ENCODE data around the gene NDUFAF3. TPM values are rescaled to one million over a fixed set of nuclear protein-coding genes. Genes with fewer than 3 reads are reported as not detected.
A peak's percentile ranks its signal among the peaks of the same experiment; 100 is the strongest.

The NDUFAF3 gene
- polyA plus RNA-seq, 6 donors from 2014 or later: 124 to 177 (median 143) TPM

- Mint-ChIP-seq H3K4me1 (peaks cover 23 to 45% (median 38%) of the 10 kb centered on the region in 3 donors), H3K27ac (peak overlapping the region in 4 of 6 donors; percentile 82 to 96 (median 92)), H3K36me3 (no peaks in the 10 kb centered on the region), H3K9me3 (no peaks in the 10 kb centered on the region), H3K27me3 (no peaks in the 10 kb centered on the region), H3K4me3 (peak overlapping the region; percentile 89 to 94 (median 92))
- peak in 1 of 2 donors; percentile 15 for ATAC-seq (ENCODE audit: low read depth in 2 of 2)
- no peak for DNase-seq
Measured at GRCh38 chr3:48990636-48991469, 31.1 kb upstream of the NDUFAF3 start.

- Mint-ChIP-seq H3K9me3 (no peaks in the 10 kb centered on the region), H3K27me3 (no peaks in the 10 kb centered on the region), H3K4me1 (peaks cover 23 to 45% (median 38%) of the 10 kb centered on the region in 3 donors), H3K36me3 (no peaks in the 10 kb centered on the region), H3K4me3 (peak overlapping the region; percentile 54 to 94 (median 90)), H3K27ac (peak overlapping the region in 4 of 6 donors; percentile 12 to 86 (median 40))
- ATAC-seq (ENCODE audit: low read depth in 2 of 2) (no peak), DNase-seq (no peak)
Measured at GRCh38 chr3:48991851-48992545, 29.9 kb upstream of the NDUFAF3 start.

- no peak for ATAC-seq (ENCODE audit: low read depth in 2 of 2)
- no peak for DNase-seq
- no peak overlapping the region for H3K4me3 Mint-ChIP-seq
- no peaks in the 10 kb centered on the region for H3K36me3 Mint-ChIP-seq
- no peaks in the 10 kb centered on the region for H3K9me3 Mint-ChIP-seq
- H3K27me3 Mint-ChIP-seq: no peaks in the 10 kb centered on the region
- peaks cover 19 to 38% (median 32%) of the 10 kb centered on the region in 3 donors for H3K4me1 Mint-ChIP-seq
- H3K27ac Mint-ChIP-seq: peak overlapping the region in 2 of 6 donors; percentile 83 to 88
Measured at GRCh38 chr3:48993834-48994233, 28.1 kb upstream of the NDUFAF3 start.

- DNase-seq: no peak
- H3K36me3 Mint-ChIP-seq: no peaks in the 10 kb centered on the region
- H3K4me3 Mint-ChIP-seq: no peak overlapping the region
- no peak overlapping the region for H3K27ac Mint-ChIP-seq
- ATAC-seq (ENCODE audit: low read depth in 2 of 2): no peak
- H3K4me1 Mint-ChIP-seq: peaks cover 7 to 17% (median 12%) of the 10 kb centered on the region in 3 donors
- no peaks in the 10 kb centered on the region for H3K27me3 Mint-ChIP-seq
- no peaks in the 10 kb centered on the region for H3K9me3 Mint-ChIP-seq
Measured at GRCh38 chr3:48996640-48997039, 25.3 kb upstream of the NDUFAF3 start.

GRCh38 chr3:48997102-48997635 lies 24.8 kb upstream of the NDUFAF3 start:
- no peaks in the 10 kb centered on the region for H3K27me3 Mint-ChIP-seq
- no peak for ATAC-seq (ENCODE audit: low read depth in 2 of 2)
- no peaks in the 10 kb centered on the region for H3K36me3 Mint-ChIP-seq
- H3K4me1 Mint-ChIP-seq: peaks cover 7 to 12% (median 7%) of the 10 kb centered on the region in 3 donors
- H3K27ac Mint-ChIP-seq: no peak overlapping the region
- H3K9me3 Mint-ChIP-seq: no peaks in the 10 kb centered on the region
- H3K4me3 Mint-ChIP-seq: no peak overlapping the region
- no peak for DNase-seq

- Mint-ChIP-seq H3K36me3 (no peaks in the 10 kb centered on the region), H3K4me3 (no peak overlapping the region), H3K27me3 (no peaks in the 10 kb centered on the region), H3K27ac (peak overlapping the region in 2 of 6 donors; percentile 47 to 57), H3K9me3 (no peaks in the 10 kb centered on the region), H3K4me1 (peaks cover 7 to 12% (median 9%) of the 10 kb centered on the region in 3 donors)
- DNase-seq (no peak), ATAC-seq (ENCODE audit: low read depth in 2 of 2) (no peak)
Measured at GRCh38 chr3:48997714-48998637, 23.9 kb upstream of the NDUFAF3 start.

- Mint-ChIP-seq H3K27ac (peak overlapping the region in 4 of 6 donors; percentile 47 to 89 (median 62)), H3K27me3 (no peaks in the 10 kb centered on the region), H3K4me3 (no peak overlapping the region), H3K9me3 (no peaks in the 10 kb centered on the region), H3K4me1 (peaks cover 0 to 9% (median 6%) of the 10 kb centered on the region in 3 donors), H3K36me3 (no peaks in the 10 kb centered on the region)
- no peak for DNase-seq
- no peak for ATAC-seq (ENCODE audit: low read depth in 2 of 2)
Measured at GRCh38 chr3:48999085-48999858, 22.6 kb upstream of the NDUFAF3 start.

- no peaks in the 10 kb centered on the region for H3K36me3 Mint-ChIP-seq
- DNase-seq (no peak), ATAC-seq (ENCODE audit: low read depth in 2 of 2) (no peak)
- H3K27ac Mint-ChIP-seq: no peak overlapping the region
- H3K27me3 Mint-ChIP-seq: no peaks in the 10 kb centered on the region
- no peak overlapping the region for H3K4me3 Mint-ChIP-seq
- H3K9me3 Mint-ChIP-seq: no peaks in the 10 kb centered on the region
- peaks cover 0 to 9% (median under 1%) of the 10 kb centered on the region in 3 donors for H3K4me1 Mint-ChIP-seq
Measured at GRCh38 chr3:49001155-49001554, 20.8 kb upstream of the NDUFAF3 start.

- DNase-seq: no peak
- H3K27ac Mint-ChIP-seq: peak overlapping the region in 1 of 6 donors; percentile 38
- no peaks in the 10 kb centered on the region for H3K9me3 Mint-ChIP-seq
- peaks cover 27 to 33% (median 30%) of the 10 kb centered on the region in 3 donors for H3K4me1 Mint-ChIP-seq
- no peak for ATAC-seq (ENCODE audit: low read depth in 2 of 2)
- H3K27me3 Mint-ChIP-seq: no peaks in the 10 kb centered on the region
- H3K36me3 Mint-ChIP-seq: no peaks in the 10 kb centered on the region
- H3K4me3 Mint-ChIP-seq: peak overlapping the region in 4 of 8 donors; percentile 8 to 54 (median 41)
Measured at GRCh38 chr3:49004352-49005302, 17.3 kb upstream of the NDUFAF3 start.

- no peaks in the 10 kb centered on the region for H3K27me3 Mint-ChIP-seq
- H3K4me3 Mint-ChIP-seq: peak overlapping the region in 3 of 8 donors; percentile 8 to 33 (median 30)
- no peak for ATAC-seq (ENCODE audit: low read depth in 2 of 2)
- peak overlapping the region in 1 of 6 donors; percentile 38 for H3K27ac Mint-ChIP-seq
- H3K4me1 Mint-ChIP-seq: peaks cover 27 to 31% (median 30%) of the 10 kb centered on the region in 3 donors
- DNase-seq: no peak
- H3K36me3 Mint-ChIP-seq: no peaks in the 10 kb centered on the region
- H3K9me3 Mint-ChIP-seq: no peaks in the 10 kb centered on the region
Measured at GRCh38 chr3:49005303-49005680, 16.6 kb upstream of the NDUFAF3 start.

- ATAC-seq (ENCODE audit: low read depth in 2 of 2) (no peak), DNase-seq (no peak)
- no peaks in the 10 kb centered on the region for H3K27me3 Mint-ChIP-seq
- no peaks in the 10 kb centered on the region for H3K9me3 Mint-ChIP-seq
- H3K27ac Mint-ChIP-seq: peak overlapping the region in 4 of 6 donors; percentile 44 to 100 (median 98)
- H3K4me3 Mint-ChIP-seq: peak overlapping the region in 7 of 8 donors; percentile 89 to 100 (median 100)
- peaks cover 27 to 31% (median 30%) of the 10 kb centered on the region in 3 donors for H3K4me1 Mint-ChIP-seq
- no peaks in the 10 kb centered on the region for H3K36me3 Mint-ChIP-seq
Measured at GRCh38 chr3:49005998-49006397, 15.9 kb upstream of the NDUFAF3 start.
